ENCODE results near the gene PALB2.

PALB2 gene

DNA sequence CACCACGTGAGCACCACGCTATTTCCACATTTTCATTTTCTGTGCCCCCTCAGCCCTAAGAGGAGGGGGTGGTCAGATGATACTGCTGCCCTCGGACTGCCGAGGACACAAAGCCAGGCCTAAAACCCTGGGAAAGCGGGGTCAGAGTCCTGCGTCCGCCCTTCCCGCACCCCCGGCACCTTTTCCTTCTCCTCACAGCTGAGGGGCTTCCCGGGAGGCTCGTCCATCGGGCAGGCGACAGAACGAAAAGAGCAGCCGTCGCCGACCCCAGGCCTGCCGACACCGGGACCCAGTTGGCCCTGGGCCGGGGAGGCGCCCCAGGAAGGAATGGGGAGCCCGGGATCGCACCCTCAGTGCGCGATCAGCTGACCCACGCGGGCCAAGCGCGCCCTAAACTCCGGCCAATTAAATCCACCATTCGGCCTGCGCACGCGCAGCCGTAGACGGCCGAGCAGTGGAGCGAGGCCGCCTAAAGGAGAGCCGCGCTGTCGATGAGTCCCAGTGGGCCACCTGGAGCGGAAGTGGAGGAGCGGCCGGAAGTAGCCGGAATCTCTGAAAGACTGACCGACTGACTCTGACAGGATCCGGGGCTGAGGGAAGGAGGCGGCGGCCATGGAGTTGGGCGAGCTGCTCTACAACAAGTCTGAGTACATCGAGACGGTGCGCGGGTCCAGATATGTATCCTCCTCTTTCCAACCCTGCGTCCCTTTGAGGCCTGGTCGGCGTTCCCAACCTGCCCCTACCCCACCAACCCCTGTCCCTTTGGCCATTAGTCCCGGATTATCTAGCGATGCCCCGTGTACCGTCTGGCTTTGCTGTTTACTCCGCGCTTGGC, at the start of gene PALB2, which contains the start of gene DCTN5:
Gene PALB2, minus strand, starts transcription at position 380 of the 835 bp plus-strand sequence. Its CDS starts 153 bp downstream, at position 227.
Gene DCTN5, plus strand, starts transcription at position 536 of the 835 bp plus-strand sequence. Its CDS starts 77 bp downstream, at position 613.
- H3K9me3 ChIP-seq (ENCODE audit: control insufficient read depth, low read length) = no peaks in the 10 kb centered on the region
- H3K9ac ChIP-seq = peak within 1 kb of the TSS; percentile 4
- no peaks in the 10 kb centered on the region for H3K27me3 ChIP-seq (ENCODE audit: control insufficient read depth, insufficient read depth, low read length)
- TF ChIP-seq, protein P1, sequence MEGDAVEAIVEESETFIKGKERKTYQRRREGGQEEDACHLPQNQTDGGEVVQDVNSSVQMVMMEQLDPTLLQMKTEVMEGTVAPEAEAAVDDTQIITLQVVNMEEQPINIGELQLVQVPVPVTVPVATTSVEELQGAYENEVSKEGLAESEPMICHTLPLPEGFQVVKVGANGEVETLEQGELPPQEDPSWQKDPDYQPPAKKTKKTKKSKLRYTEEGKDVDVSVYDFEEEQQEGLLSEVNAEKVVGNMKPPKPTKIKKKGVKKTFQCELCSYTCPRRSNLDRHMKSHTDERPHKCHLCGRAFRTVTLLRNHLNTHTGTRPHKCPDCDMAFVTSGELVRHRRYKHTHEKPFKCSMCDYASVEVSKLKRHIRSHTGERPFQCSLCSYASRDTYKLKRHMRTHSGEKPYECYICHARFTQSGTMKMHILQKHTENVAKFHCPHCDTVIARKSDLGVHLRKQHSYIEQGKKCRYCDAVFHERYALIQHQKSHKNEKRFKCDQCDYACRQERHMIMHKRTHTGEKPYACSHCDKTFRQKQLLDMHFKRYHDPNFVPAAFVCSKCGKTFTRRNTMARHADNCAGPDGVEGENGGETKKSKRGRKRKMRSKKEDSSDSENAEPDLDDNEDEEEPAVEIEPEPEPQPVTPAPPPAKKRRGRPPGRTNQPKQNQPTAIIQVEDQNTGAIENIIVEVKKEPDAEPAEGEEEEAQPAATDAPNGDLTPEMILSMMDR (IDR thresholded peaks at IDR 0.05) = no peak
- peak within 1 kb of the TSS; percentile 58 for H3K27ac ChIP-seq
- H3K36me3 ChIP-seq (ENCODE audit: control insufficient read depth, insufficient read depth, low read length) = no peaks in the 10 kb centered on the region
- H3K4me3 ChIP-seq (ENCODE audit: low read depth, low read length) = peak within 1 kb of the TSS; percentile 91
- peak within 1 kb of the TSS; percentile 83 for H2AFZ ChIP-seq
- peaks cover 11% of the 10 kb centered on the region for H3K79me2 ChIP-seq
- peak within 1 kb of the TSS; percentile 83 for H3K4me2 ChIP-seq (ENCODE audit: low read length)
- no peaks in the 10 kb centered on the region for H3K4me1 ChIP-seq

DNA sequence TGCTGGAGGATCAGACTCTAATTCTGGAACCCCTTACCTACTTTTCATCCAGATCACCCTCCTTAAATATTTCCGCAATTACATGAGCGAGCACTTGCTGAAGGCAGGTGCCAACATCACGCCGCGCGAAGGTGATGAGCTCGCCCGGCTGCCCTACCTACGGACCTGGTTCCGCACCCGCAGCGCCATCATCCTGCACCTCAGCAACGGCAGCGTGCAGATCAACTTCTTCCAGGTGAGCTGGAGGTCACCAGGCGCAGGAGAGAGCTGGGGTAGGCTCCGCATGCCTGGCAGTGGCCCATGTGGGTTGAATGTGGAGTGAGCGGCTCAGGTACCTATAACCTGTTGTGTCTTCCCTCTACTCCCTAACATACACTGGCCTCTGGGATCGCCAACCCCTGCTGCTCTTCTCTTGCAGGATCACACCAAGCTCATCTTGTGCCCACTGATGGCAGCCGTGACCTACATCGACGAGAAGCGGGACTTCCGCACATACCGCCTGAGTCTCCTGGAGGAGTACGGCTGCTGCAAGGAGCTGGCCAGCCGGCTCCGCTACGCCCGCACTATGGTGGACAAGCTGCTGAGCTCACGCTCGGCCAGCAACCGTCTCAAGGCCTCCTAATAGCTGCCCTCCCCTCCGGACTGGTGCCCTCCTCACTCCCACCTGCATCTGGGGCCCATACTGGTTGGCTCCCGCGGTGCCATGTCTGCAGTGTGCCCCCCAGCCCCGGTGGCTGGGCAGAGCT, 48.5 kb upstream of the PALB2 start:
- Histone ChIP-seq H3K4me2 (ENCODE audit: low read length) (no peak overlapping the region), H3K36me3 (ENCODE audit: control insufficient read depth, insufficient read depth, low read length) (no peaks in the 10 kb centered on the region), H3K27me3 (ENCODE audit: control insufficient read depth, insufficient read depth, low read length) (no peaks in the 10 kb centered on the region), H3K4me1 (peaks cover under 1% of the 10 kb centered on the region), H3K9me3 (ENCODE audit: control insufficient read depth, low read length) (no peaks in the 10 kb centered on the region), H3K9ac (no peak overlapping the region), H2AFZ (no peak overlapping the region), H3K4me3 (ENCODE audit: low read depth, low read length) (no peak overlapping the region), H3K27ac (no peak overlapping the region), H3K79me2 (no peaks in the 10 kb centered on the region)
- TF ChIP-seq, protein P1 (IDR thresholded peaks at IDR 0.05) = no peak

DNA sequence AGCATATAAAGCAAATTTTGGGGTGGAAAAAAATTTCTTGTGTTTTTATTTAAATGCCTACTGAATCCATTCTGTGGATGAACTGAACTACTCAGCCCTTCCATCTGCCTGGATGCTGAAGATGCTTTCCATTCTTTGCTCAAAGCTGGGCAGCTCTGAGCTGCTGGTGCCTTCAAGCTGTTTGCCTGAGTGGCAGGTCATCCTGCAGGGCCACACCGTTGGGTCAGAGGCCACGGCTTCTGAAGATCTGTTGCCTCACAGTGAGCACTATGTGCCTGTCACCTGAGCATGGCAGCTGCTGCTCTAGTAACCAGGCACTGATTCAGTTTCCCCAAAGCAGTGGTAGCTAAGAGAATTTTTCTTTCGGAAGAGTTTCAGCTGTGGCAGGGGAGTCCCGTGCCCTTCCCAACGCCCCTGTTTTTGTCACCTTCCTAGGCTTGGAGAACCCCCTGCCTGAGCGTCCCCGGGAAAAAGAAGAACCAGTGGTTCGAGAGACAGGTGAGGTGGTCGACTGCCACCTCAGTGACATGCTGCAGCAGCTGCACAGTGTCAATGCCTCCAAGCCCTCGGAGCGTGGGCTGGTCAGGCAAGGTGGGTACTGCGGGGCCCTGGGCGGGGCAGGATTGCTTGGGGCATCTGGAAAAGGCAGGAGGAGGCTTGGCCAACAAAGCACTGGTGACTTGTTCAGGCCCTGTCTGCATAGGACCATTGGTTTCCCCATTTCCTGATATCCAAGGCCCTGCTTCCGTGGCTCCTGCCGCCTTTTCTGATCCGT, 46.1 kb upstream of the PALB2 start:
- Histone ChIP-seq H3K27ac (no peak overlapping the region), H3K4me3 (ENCODE audit: low read depth, low read length) (no peak overlapping the region), H3K36me3 (ENCODE audit: control insufficient read depth, insufficient read depth, low read length) (no peaks in the 10 kb centered on the region), H3K79me2 (no peaks in the 10 kb centered on the region), H3K4me1 (no peaks in the 10 kb centered on the region), H3K4me2 (ENCODE audit: low read length) (no peak overlapping the region), H3K27me3 (ENCODE audit: control insufficient read depth, insufficient read depth, low read length) (no peaks in the 10 kb centered on the region), H2AFZ (no peak overlapping the region), H3K9me3 (ENCODE audit: control insufficient read depth, low read length) (no peaks in the 10 kb centered on the region), H3K9ac (no peak overlapping the region)
- TF ChIP-seq, protein P1 (IDR thresholded peaks at IDR 0.05) = no peak

DNA sequence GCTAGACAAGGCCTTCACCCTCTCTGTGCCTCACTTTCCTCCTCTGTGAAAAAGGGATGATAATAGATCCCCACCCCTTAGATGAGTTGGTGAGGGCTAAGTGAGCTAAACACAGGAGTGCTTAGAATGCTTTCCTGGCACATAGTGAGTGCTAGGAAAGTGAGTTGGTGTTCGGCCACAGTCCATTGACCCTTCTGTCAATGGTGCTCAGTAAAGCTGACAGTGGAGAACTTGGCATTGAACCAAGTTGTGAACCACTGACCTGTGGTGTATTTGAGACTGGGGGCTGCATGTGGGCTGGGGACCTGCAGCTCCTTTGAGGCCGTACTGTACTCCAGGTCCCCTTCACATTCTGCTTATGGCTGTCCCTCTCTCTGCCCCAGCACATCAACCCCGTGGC, 42.4 kb upstream of the PALB2 start:
- TF ChIP-seq, protein P1 (IDR thresholded peaks at IDR 0.05) = no peak
- no peaks in the 10 kb centered on the region for H3K36me3 ChIP-seq (ENCODE audit: control insufficient read depth, insufficient read depth, low read length)
- no peak overlapping the region for H3K9ac ChIP-seq

More for the DNA sequence above, 42.4 kb upstream of the PALB2 start:
- H3K4me1 ChIP-seq = no peaks in the 10 kb centered on the region
- no peaks in the 10 kb centered on the region for H3K79me2 ChIP-seq
- no peak overlapping the region for H3K4me3 ChIP-seq (ENCODE audit: low read depth, low read length)
- H3K27ac ChIP-seq = no peak overlapping the region
- H3K9me3 ChIP-seq (ENCODE audit: control insufficient read depth, low read length) = no peaks in the 10 kb centered on the region
- no peak overlapping the region for H3K4me2 ChIP-seq (ENCODE audit: low read length)
- H2AFZ ChIP-seq = no peak overlapping the region
- no peaks in the 10 kb centered on the region for H3K27me3 ChIP-seq (ENCODE audit: control insufficient read depth, insufficient read depth, low read length)

Measured in parathyroid adenoma (tissue), 2 donors.